Muscle layer of colon (tissue), 2 donors: ENCODE results near the gene ADGRF3.

Source experiments
- H3K27ac ChIP-seq: one replicate; pipeline ENCODE4 v1.7.0; 2013; ENCODE audit warnings: low read depth, mild to moderate bottlenecking, low read length, moderate library complexity
- H3K27me3 ChIP-seq, 2 donors: one replicate each; pipeline ENCODE4 v1.7.0; 2013; ENCODE audit warnings: low read length in 2 of 2, mild to moderate bottlenecking in 2 of 2; ENCODE audit not compliant: insufficient read depth in 2 of 2, control insufficient read depth in 1 of 2
- H3K36me3 ChIP-seq: one replicate; pipeline ENCODE4 v1.7.0; 2013; ENCODE audit warnings: mild to moderate bottlenecking, low read length; ENCODE audit not compliant: insufficient read depth
- H3K4me1 ChIP-seq: one replicate; pipeline ENCODE4 v1.7.0; 2013; ENCODE audit warnings: mild to moderate bottlenecking, low read length; ENCODE audit not compliant: insufficient read depth
- H3K4me3 ChIP-seq, 2 donors: one replicate each; pipeline ENCODE4 v1.7.0; 2013; ENCODE audit warnings: low read length in 2 of 2, low read depth in 1 of 2, mild to moderate bottlenecking in 1 of 2, moderate library complexity in 1 of 2
- H3K9ac ChIP-seq: one replicate; pipeline ENCODE4 v1.7.0; 2013; ENCODE audit warnings: low read length
- H3K9me3 ChIP-seq: one replicate; pipeline ENCODE4 v1.7.0; 2013; ENCODE audit warnings: mild to moderate bottlenecking, low read length
- donor health status: abdominal sarcoma.
- donor health status: Adenocarcinoma of cecum.

The ADGRF3 gene

DNA sequence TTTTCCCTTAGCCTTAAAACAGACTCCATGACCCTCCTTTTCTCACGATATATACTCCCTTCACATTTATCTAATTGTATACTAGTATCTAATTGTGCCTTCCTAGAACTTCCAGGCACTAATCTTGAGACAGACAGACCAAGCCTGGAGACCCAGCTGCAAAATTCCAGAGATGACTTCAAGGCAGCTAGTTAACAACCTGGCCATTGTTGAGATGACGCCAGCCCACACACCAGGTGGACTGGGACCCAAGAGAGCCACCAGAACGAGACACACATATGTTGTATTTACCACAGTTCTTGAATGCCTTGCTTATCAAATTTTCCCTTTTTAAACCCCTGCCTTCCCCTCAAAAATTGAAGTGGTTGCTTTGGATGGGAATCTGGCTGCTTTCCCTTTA, 49.5 kb downstream of the ADGRF3 start:
- Histone ChIP-seq H3K27me3 (no peaks in the 10 kb centered on the region), H3K9ac (no peak overlapping the region), H3K9me3 (no peaks in the 10 kb centered on the region), H3K36me3 (no peaks in the 10 kb centered on the region), H3K4me3 (no peak overlapping the region), H3K4me1 (peaks cover 17% of the 10 kb centered on the region), H3K27ac (no peak overlapping the region)

DNA sequence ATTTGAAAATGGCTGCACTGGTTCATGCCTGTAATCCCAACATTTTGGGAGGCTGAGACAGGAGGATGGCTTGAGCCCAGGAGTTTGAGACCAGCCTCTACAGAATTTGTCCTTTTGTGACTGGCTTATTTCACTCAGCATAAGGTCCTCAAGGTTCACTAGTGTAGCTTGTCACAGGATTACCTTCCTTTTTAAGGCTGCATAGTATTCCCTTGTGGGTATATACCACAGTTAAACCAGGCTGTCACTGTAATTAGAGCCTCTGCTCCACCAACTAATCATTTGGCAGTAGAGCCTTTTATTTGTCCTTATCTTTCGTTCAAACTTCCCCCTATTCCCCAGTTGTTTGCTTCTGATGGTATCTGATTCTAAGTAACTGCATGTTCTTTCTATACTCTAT, 51.1 kb downstream of the ADGRF3 start:
- Histone ChIP-seq H3K4me1 (peaks cover 11% of the 10 kb centered on the region), H3K36me3 (no peaks in the 10 kb centered on the region), H3K4me3 (no peak overlapping the region), H3K9me3 (no peaks in the 10 kb centered on the region), H3K9ac (no peak overlapping the region), H3K27ac (no peak overlapping the region), H3K27me3 (no peaks in the 10 kb centered on the region)

DNA sequence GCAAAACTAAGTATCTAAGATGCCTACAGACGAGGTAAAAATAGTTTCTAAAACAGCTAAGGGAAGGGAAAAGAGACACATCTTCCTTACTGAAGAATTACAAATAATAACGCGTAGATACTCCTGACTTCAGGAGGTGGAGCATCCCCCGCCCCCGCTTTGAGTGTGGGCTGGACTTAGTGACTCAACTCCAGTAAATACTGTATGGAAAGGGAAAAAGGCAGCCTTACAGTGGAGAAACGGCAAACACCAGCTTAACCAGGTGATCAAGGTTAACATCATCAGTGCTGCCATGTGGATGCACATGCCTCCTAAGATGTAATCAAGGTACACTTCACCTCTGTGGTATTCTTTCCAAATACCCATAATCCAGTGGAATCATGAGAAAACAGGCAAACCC, 53.9 kb downstream of the ADGRF3 start:
- Histone ChIP-seq H3K9me3 (no peaks in the 10 kb centered on the region), H3K4me1 (no peaks in the 10 kb centered on the region), H3K4me3 (no peak overlapping the region), H3K27me3 (no peaks in the 10 kb centered on the region), H3K9ac (no peak overlapping the region), H3K36me3 (peaks cover 3% of the 10 kb centered on the region), H3K27ac (no peak overlapping the region)

DNA sequence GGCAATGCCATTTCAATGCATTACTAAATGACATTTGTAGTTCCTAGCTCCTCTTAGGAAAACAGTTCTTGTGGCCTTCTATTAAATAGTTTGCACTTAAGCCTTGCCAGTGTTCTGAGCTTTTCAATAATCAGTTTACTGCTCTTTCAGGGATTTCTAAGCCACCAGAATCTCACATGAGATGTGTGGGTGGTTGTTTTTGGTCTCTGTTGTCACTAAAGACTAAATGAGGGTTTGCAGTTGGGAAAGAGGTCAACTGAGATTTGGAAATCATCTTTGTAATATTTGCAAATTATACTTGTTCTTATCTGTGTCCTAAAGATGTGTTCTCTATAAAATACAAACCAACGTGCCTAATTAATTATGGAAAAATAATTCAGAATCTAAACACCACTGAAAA, 56.6 kb downstream of the ADGRF3 start:
- Histone ChIP-seq H3K27ac (no peak overlapping the region), H3K4me3 (no peak overlapping the region), H3K36me3 (peaks cover 15% of the 10 kb centered on the region)

DNA sequence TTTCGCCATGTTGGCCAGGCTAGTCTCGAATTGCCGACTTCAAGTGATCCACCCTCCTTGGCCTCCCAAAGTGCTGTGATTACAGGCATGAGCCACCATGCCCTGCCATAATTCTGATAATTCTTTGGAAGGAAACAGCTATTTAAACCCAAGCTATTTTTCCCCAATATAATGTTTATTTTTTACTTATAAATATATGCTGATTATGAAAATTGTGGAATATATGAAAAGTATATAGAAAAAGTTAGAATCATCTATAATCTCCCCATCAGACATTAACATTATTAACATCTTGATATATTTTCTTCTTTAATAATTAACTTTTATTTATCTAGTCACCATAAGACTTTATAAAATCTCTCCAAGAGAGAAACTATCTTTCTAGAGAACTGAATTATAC, 60.7 kb downstream of the ADGRF3 start:
- Histone ChIP-seq H3K9me3 (no peaks in the 10 kb centered on the region), H3K36me3 (peaks cover 47% of the 10 kb centered on the region)

More for the DNA sequence above, 56.6 kb downstream of the ADGRF3 start:
- Histone ChIP-seq H3K9ac (no peak overlapping the region), H3K4me1 (no peaks in the 10 kb centered on the region), H3K9me3 (no peaks in the 10 kb centered on the region), H3K27me3 (no peaks in the 10 kb centered on the region)

DNA sequence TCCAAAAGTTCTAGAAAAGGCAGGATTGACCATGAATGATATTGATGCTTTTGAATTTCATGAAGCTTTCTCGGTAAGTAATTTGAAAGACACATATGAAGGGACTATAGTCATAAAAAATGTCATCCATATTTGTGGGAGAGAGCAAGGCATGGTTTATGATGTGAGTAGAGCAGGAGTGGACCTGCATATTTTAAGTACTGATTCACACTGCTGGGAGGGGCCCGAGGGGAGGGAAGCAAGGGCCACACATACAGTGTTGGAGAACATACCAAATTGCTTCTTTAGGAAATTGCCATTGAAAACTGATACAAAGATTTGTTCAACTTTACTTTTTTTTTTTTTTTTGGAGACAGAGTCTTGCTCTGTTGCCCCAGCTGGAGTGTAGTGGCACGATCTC, 62.5 kb downstream of the ADGRF3 start:
- H3K4me1 ChIP-seq = no peaks in the 10 kb centered on the region
- H3K36me3 ChIP-seq = peaks cover 63% of the 10 kb centered on the region
- no peak overlapping the region for H3K9ac ChIP-seq
- H3K27me3 ChIP-seq = no peaks in the 10 kb centered on the region
- no peak overlapping the region for H3K27ac ChIP-seq
- no peak overlapping the region for H3K4me3 ChIP-seq
- H3K9me3 ChIP-seq = no peaks in the 10 kb centered on the region

More for the DNA sequence above, 60.7 kb downstream of the ADGRF3 start:
- H3K9ac ChIP-seq = no peak overlapping the region
- H3K4me3 ChIP-seq = no peak overlapping the region
- no peaks in the 10 kb centered on the region for H3K27me3 ChIP-seq
- H3K27ac ChIP-seq = no peak overlapping the region
- H3K4me1 ChIP-seq = no peaks in the 10 kb centered on the region

DNA sequence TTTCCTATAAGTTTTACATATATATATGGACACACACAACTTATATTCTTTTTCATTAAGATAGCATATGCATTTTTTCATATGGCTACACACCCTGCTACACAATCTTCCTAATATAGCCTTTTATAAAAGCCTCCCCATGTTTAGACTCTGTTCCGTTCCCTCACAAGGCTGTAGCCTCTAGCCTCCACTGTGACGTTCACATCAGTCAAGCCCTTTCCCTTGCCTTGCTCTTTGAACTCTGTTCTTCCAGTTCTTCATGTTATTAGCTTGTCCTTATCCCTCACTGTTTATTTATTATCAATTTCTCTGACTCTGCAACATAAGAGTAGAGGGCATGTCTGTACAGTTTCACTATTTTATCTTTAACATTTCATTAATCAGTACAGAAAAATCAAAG, 63.0 kb downstream of the ADGRF3 start:
- H3K4me1 ChIP-seq = no peaks in the 10 kb centered on the region
- no peaks in the 10 kb centered on the region for H3K27me3 ChIP-seq
- no peak overlapping the region for H3K27ac ChIP-seq
- H3K9me3 ChIP-seq = no peaks in the 10 kb centered on the region
- H3K4me3 ChIP-seq = no peak overlapping the region
- H3K36me3 ChIP-seq = peaks cover 68% of the 10 kb centered on the region
- H3K9ac ChIP-seq = no peak overlapping the region

DNA sequence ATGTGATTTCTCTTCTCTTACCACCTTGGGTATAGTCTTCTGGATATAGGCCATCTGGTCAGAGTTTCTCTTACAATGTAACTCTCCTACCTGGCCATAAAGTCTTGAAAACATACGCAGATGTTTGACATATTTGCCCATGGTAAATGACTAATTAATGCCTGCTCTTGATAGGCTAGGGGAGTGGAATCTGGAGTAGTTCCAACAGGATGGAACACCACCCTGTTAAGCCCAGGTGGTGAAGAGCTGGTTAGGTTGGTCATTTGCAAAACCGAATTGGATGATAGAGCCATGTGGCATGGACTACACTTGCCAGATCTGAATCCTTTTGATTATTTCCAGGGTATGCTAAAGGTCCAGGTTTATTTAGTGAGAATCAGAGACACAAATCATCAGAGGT, 65.4 kb downstream of the ADGRF3 start:
- H3K4me3 ChIP-seq = no peak overlapping the region
- no peaks in the 10 kb centered on the region for H3K27me3 ChIP-seq
- H3K36me3 ChIP-seq = peaks cover 71% of the 10 kb centered on the region
- no peak overlapping the region for H3K9ac ChIP-seq
- no peaks in the 10 kb centered on the region for H3K4me1 ChIP-seq
- no peak overlapping the region for H3K27ac ChIP-seq
- no peaks in the 10 kb centered on the region for H3K9me3 ChIP-seq

DNA sequence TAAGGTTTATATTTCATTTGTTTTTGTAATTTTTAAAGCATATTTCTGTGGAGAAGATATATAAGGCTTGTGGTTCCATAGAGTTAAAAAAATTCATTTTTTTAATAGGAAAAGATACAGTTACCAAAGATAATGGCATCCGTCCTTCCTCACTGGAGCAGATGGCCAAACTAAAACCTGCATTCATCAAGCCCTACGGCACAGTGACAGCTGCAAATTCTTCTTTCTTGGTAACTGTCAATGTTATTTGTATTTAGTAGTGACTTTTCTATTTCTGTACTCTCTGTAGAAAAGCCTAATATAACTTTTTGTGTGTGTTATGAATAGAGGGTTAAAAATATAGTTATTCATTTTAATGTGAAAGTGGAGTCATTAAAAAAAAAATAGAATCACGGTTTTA, 66.7 kb downstream of the ADGRF3 start:
- Histone ChIP-seq H3K9me3 (no peaks in the 10 kb centered on the region), H3K9ac (no peak overlapping the region), H3K36me3 (peaks cover 74% of the 10 kb centered on the region), H3K4me1 (no peaks in the 10 kb centered on the region), H3K27me3 (no peaks in the 10 kb centered on the region), H3K4me3 (no peak overlapping the region), H3K27ac (no peak overlapping the region)

DNA sequence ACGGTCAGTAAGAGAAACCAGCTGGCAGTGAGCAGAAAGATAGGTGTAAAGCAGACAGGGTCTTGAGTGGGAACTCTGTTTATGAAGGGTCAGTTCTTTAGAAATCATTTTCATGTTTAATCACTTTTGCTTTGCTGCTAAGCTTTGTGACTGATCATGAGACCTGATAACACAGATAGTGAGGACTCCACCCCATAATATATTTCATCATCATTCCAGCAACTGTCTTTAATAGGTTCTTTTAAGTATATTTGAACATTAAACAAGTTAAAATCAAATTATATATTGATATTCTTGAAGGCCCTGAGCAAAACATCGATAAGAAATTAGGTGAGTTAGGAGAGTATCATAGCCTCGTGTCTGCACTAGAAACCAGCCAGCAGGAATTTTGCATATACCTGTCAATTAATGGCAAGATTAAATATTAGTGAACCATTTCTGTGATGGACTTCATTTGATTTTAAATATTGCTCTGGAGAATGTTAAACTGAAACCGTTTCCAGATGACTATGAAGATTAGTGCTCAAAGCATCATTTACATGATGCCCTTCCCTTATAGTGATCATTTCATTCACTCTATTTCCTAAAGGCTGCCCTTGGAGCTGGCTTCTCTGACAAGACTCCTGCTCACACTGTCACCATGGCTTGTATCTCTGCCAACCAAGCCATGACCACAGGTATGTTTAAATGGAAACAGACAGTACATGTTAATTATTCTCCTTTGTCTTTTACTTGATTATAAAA, 69.9 kb downstream of the ADGRF3 start:
- Histone ChIP-seq H3K4me1 (peaks cover 11% of the 10 kb centered on the region), H3K27ac (no peak overlapping the region), H3K4me3 (no peak overlapping the region), H3K9ac (no peak overlapping the region), H3K9me3 (no peaks in the 10 kb centered on the region), H3K36me3 (peaks cover 53% of the 10 kb centered on the region), H3K27me3 (no peaks in the 10 kb centered on the region)

DNA sequence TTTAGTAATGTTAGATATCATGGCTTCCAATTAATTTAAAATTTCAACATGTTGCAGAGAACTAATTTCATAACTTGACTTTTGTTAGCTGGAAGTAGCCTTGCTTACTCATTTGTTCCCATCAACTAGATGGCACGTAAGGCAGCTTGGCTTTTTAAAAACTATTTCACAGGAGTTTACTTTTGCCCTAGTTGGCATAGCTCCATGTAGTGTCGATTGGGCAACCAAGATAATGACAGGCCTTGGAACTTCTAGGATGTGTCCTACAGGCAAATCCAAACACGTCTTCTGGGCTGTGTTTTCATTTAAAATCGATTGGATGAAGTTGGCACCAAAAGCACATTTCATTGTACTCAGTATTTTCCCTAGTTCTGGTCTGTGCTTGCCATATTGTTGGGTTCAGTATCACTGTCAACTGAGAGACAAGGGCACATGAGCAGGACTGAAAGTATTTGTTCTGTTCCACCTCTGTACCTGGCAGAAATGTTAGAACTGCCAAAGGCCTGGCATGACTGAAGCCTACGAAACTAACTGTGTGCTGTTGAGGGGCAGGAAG, 72.5 kb downstream of the ADGRF3 start:
- peaks cover 11% of the 10 kb centered on the region for H3K4me1 ChIP-seq
- H3K27me3 ChIP-seq = no peaks in the 10 kb centered on the region
- H3K9me3 ChIP-seq = no peaks in the 10 kb centered on the region
- H3K27ac ChIP-seq = no peak overlapping the region
- H3K36me3 ChIP-seq = peaks cover 30% of the 10 kb centered on the region
- H3K9ac ChIP-seq = no peak overlapping the region
- H3K4me3 ChIP-seq = no peak overlapping the region

DNA sequence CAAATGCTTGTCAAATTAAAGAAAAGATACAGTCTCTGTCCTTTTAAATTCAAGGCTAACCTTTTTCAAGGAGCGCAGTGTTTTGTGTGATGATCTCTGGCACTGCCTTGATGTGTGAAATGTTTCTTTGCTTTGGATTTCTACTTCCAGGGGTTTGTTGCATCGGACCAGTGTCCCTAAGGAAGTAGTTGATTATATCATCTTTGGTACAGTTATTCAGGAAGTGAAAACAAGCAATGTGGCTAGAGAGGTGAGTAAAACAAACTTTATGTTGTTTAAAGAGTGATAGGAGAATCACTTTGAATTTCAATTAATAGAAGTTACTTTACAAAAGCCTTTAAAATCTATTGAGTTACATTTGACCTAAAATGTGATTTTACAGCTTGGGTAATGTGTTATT, 73.1 kb downstream of the ADGRF3 start:
- Histone ChIP-seq H3K36me3 (peaks cover 23% of the 10 kb centered on the region), H3K27ac (no peak overlapping the region)

More for the DNA sequence above, 73.1 kb downstream of the ADGRF3 start:
- no peak overlapping the region for H3K4me3 ChIP-seq
- H3K9ac ChIP-seq = no peak overlapping the region
- no peaks in the 10 kb centered on the region for H3K27me3 ChIP-seq
- H3K9me3 ChIP-seq = no peaks in the 10 kb centered on the region
- peaks cover 11% of the 10 kb centered on the region for H3K4me1 ChIP-seq
